Mucosa of descending colon (tissue), 3 donors: Measurements from ENCODE around the gene THEM5. TPM values are rescaled to one million over a fixed set of nuclear protein-coding genes. Genes with fewer than 3 reads are reported as not detected.
"Not testable (repeated sequence)": the region's sequence is repeated elsewhere in the genome, so short reads cannot be mapped to it uniquely, and the experiment has no call there.

Experiments
- ATAC-seq: fragments of 200-7000 bp; cut with Tn5 transposase; one replicate; pipeline ENCODE4 v1.9.1; 2020; ENCODE audit warnings: mild to moderate bottlenecking, moderate library complexity
- DNase-seq, 3 donors: peaks; one replicate each; pipeline ENCODE4 v3.0.0-alpha.2; 2020
- H3K36me3 ChIP-seq: fragments of 200-600 bp; one replicate; pipeline ENCODE4 v1.8.0; 2021; ENCODE audit warnings: low read depth, mild to moderate bottlenecking
- H3K4me1 ChIP-seq: fragments of 200-600 bp; one replicate; pipeline ENCODE4 v1.8.0; 2021; ENCODE audit warnings: low read depth, mild to moderate bottlenecking
- H3K4me3 ChIP-seq: fragments of 200-600 bp; one replicate; pipeline ENCODE4 v1.8.0; 2021; ENCODE audit warnings: mild to moderate bottlenecking
- H3K9me3 ChIP-seq: fragments of 200-600 bp; one replicate; pipeline ENCODE4 v1.8.0; 2021; ENCODE audit warnings: mild to moderate bottlenecking
- CTCF ChIP-seq: fragments of 200-600 bp; IDR thresholded peaks from one replicate; pipeline ENCODE4 v1.8.0; 2022; ENCODE audit warnings: antibody characterized with exemption, mild to moderate bottlenecking
- intact Hi-C, 2 donors: fragments of 100-400 bp; cut with DNase I in 1 of 2; cut with micrococcal nuclease in 1 of 2; formaldehyde crosslinking; loops; one replicate each; pipeline versions ENCODE4 v1.11.0 to v1.11.1; 2022; cut with DNase I, micrococcal nuclease
- total RNA-seq, 3 donors: library from RNA; stranded (reverse); fragmentation: NEBNext Ultra II Directional in 2 of 3; extraction: Animal tissue kit (Norgen Biotek cat#: 25700) in 2 of 3; gene quantifications; one replicate each; pipeline versions ENCODE4 v1.2.1 to v1.2.4, GENCODE V29; 2021 to 2023
- donor health status: DM: no; HTN: no; CAD: no; lungs with moderate emphysema.
- donor health status: DM: no; HTN: no; CAD: no.
- donor health status: DM: no; HTN: yes; CAD: no.

Gene THEM5
- total RNA-seq, 3 donors from 2014 or later: not detected

GRCh38 chr1:151882466-151882865 is 29.0 kb upstream of the THEM5 start:
- Histone ChIP-seq H3K4me3 (no peak overlapping the region), H3K4me1 (no peaks in the 10 kb centered on the region), H3K36me3 (no peaks in the 10 kb centered on the region), H3K9me3 (no peaks in the 10 kb centered on the region)
- no peak for TF ChIP-seq CTCF
- ATAC-seq (no peak), DNase-seq (no peak)
- intact Hi-C loops: no loop called here

GRCh38 chr1:151881479-151881878 is 28.0 kb upstream of the THEM5 start:
- Histone ChIP-seq H3K4me1 (no peaks in the 10 kb centered on the region), H3K4me3 (no peak overlapping the region), H3K9me3 (no peaks in the 10 kb centered on the region), H3K36me3 (no peaks in the 10 kb centered on the region)
- ATAC-seq (no peak), DNase-seq (no peak)
- TF ChIP-seq CTCF: no peak
- intact Hi-C loops: no loop called here

- TF ChIP-seq CTCF: no peak
Observed at GRCh38 chr1:151875419-151876097, 22.0 kb upstream of the THEM5 start.

GRCh38 chr1:151872776-151873175 is 19.3 kb upstream of the THEM5 start:
- H3K36me3 ChIP-seq, H3K4me3 ChIP-seq, H3K4me1 ChIP-seq, intact Hi-C loops, ATAC-seq, DNase-seq, H3K9me3 ChIP-seq: not testable (repeated sequence)

More at GRCh38 chr1:151875419-151876097, 22.0 kb upstream of the THEM5 start:
- no peaks in the 10 kb centered on the region for H3K9me3 ChIP-seq
- intact Hi-C loops: no loop called here
- H3K36me3 ChIP-seq: no peaks in the 10 kb centered on the region
- no peaks in the 10 kb centered on the region for H3K4me1 ChIP-seq
- H3K4me3 ChIP-seq: no peak overlapping the region
- ATAC-seq (no peak), DNase-seq (no peak)

GRCh38 chr1:151871284-151872030 is 17.9 kb upstream of the THEM5 start:
- DNase-seq (no peak), ATAC-seq (peak; percentile 31)
- H3K9me3 ChIP-seq: no peaks in the 10 kb centered on the region
- no peaks in the 10 kb centered on the region for H3K36me3 ChIP-seq
- TF ChIP-seq CTCF: no peak
- H3K4me3 ChIP-seq: no peak overlapping the region
- H3K4me1 ChIP-seq: peaks cover 9% of the 10 kb centered on the region
- intact Hi-C loops: no loop called here

- ATAC-seq (no peak), DNase-seq (no peak)
- no peak for TF ChIP-seq CTCF
- H3K9me3 ChIP-seq: no peaks in the 10 kb centered on the region
- H3K4me3 ChIP-seq: no peak overlapping the region
- intact Hi-C loops: no loop called here
- H3K36me3 ChIP-seq: no peaks in the 10 kb centered on the region
- H3K4me1 ChIP-seq: peaks cover 9% of the 10 kb centered on the region
Observed at GRCh38 chr1:151868486-151868885, 15.0 kb upstream of the THEM5 start.
